Subcutaneous abdominal adipose tissue (tissue), 5 donors: ENCODE measurements around the gene MRPL16.
"Not testable (repeated sequence)": the region's sequence is repeated elsewhere in the genome, so short reads cannot be mapped to it uniquely, and the experiment has no call there.

Experiments
- H3K27ac ChIP-seq: one replicate; pipeline ENCODE4 v1.7.0; 2013; ENCODE audit warnings: low read depth, mild to moderate bottlenecking, inconsistent platforms, low read length, moderate library complexity
- H3K27me3 ChIP-seq, 5 donors: one replicate each; pipeline ENCODE4 v1.7.0; 2013; ENCODE audit warnings: low read length in 5 of 5, inconsistent platforms in 1 of 5; ENCODE audit not compliant: control insufficient read depth in 5 of 5, insufficient read depth in 4 of 5
- H3K36me3 ChIP-seq, 5 donors: one replicate each; pipeline ENCODE4 v1.7.0; 2013; ENCODE audit warnings: low read length in 5 of 5; ENCODE audit not compliant: control insufficient read depth in 5 of 5, insufficient read depth in 5 of 5
- H3K4me1 ChIP-seq, 5 donors: one replicate each; pipeline ENCODE4 v1.7.0; 2013; ENCODE audit warnings: low read length in 5 of 5, mild to moderate bottlenecking in 3 of 5, moderate library complexity in 1 of 5; ENCODE audit not compliant: control insufficient read depth in 5 of 5, insufficient read depth in 5 of 5
- H3K4me3 ChIP-seq, 5 donors: one replicate each; pipeline ENCODE4 v1.7.0; 2013; ENCODE audit warnings: low read length in 5 of 5, low read depth in 1 of 5
- H3K9ac ChIP-seq, 5 donors: one replicate each; pipeline ENCODE4 v1.7.0; 2013; ENCODE audit warnings: low read length in 5 of 5, mild to moderate bottlenecking in 4 of 5, moderate library complexity in 3 of 5
- H3K9me3 ChIP-seq, 5 donors: one replicate each; pipeline ENCODE4 v1.7.0; 2013; ENCODE audit warnings: low read length in 5 of 5; ENCODE audit not compliant: control insufficient read depth in 5 of 5
- donor health status: healthy.
- donor health status: healthy.
- donor health status: healthy.
- donor health status: healthy.
- donor health status: healthy.

The MRPL16 gene

DNA sequence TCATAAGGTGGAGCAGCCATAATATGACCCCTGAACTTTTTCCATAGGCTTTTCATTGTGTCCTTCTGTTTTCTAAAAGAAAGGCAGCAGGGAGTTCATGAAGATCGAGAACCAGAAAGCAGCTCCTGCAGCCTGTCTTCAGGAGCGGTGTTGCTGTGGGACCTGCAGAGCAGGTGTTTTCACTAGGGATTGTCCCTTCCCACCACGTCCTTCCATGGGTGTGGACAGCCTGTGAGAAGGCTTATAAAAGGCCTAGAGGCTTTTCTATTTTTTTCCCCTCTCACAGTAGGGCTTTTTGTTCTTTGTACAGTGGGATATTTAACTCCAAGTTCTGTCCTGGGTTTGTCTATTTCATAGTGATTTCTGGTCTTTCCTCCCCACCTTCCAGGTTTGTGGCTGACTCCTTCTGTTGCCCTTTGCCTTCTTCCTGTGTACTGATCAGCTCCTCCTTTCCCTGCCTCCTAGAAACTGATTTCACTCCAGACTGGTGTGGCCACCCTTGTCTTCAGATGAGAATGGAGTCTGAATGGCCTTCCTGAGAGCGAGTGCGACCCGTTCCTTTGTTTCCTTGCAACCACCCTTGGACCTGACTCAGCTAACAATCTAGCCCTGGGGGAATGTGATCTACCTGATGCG, 10.1 kb downstream of the MRPL16 start:
- Histone ChIP-seq H3K9ac (no peak overlapping the region), H3K9me3 (no peaks in the 10 kb centered on the region), H3K36me3 (peaks cover 14 to 43% (median 31%) of the 10 kb centered on the region in 5 donors), H3K27ac (no peak overlapping the region), H3K27me3 (no peaks in the 10 kb centered on the region), H3K4me1 (peaks cover 2 to 7% (median 5%) of the 10 kb centered on the region in 5 donors), H3K4me3 (no peak overlapping the region)

DNA sequence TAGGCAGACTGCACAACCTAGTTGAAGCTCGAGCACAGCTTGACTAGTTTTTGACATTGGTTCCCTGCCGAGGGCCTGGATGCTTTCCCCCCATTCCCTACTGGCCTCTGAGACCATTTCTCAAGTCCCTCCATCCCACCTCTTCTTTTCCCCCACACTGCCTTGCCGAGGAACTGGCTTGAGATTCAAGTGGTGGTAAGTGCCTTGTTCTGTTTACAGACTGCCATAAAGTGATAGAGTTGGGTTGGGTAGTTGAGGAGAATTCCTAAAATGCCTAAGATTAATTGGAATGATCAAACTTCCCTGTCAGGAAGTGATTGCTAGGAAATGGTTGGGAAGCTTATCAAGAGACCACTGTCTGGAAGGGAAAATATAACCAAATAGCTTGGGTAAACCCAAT, 16.2 kb downstream of the MRPL16 start:
- no peak overlapping the region for H3K27ac ChIP-seq
- H3K36me3 ChIP-seq, result peaks cover 13 to 73% (median 50%) of the 10 kb centered on the region in 5 donors
- no peak overlapping the region for H3K9ac ChIP-seq
- no peaks in the 10 kb centered on the region for H3K9me3 ChIP-seq
- H3K4me3 ChIP-seq, result no peak overlapping the region
- no peaks in the 10 kb centered on the region for H3K27me3 ChIP-seq
- no peaks in the 10 kb centered on the region for H3K4me1 ChIP-seq

DNA sequence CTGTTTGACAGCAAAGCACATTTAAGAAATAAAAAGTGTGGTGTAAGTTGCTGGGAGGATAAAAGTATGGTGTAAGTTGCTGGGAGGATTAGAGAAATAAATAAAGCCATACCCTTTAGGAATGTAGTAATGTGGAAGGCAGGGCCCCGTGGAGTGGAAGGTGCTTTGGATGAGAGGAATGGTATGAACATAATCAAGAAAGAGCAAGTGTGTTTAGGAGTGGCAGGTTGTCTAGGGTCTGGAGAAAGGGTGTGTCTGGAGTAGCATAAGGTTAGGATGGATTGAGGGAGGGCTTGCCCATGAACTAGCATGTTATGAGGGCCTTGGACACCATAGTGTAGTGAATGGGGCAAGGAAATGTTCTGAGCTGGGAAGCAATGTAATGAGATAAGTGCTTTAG, 18.1 kb downstream of the MRPL16 start:
- Histone ChIP-seq H3K9ac (no peak overlapping the region), H3K9me3 (no peaks in the 10 kb centered on the region), H3K4me1 (peaks cover 0 to 4% (median 0%) of the 10 kb centered on the region in 5 donors), H3K27ac (no peak overlapping the region), H3K36me3 (peaks cover 8 to 83% (median 56%) of the 10 kb centered on the region in 5 donors), H3K27me3 (no peaks in the 10 kb centered on the region), H3K4me3 (no peak overlapping the region)

DNA sequence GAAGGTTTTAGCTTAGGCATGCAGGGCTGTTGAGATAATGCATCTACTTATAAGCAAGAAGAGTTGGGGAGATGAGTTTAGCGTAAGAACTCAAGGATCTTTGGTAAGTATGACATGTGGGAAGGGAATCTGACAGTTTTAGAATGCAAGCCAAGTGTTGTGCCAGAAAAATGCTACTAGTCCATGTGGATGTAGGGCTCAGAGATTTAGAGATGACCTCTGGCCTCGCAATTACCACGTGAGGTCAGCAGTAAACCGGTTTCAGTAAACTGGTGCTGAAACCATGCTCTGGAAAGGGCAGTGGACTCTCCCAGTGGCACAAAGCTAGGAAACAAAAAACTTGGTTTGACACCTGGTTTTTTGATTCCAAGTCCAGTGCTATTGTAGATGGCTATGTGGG, 18.9 kb downstream of the MRPL16 start:
- Histone ChIP-seq H3K36me3 (peaks cover 6 to 84% (median 53%) of the 10 kb centered on the region in 5 donors), H3K4me1 (peaks cover 0 to 13% (median 7%) of the 10 kb centered on the region in 5 donors), H3K4me3 (no peak overlapping the region), H3K9me3 (no peaks in the 10 kb centered on the region), H3K27ac (no peak overlapping the region), H3K27me3 (no peaks in the 10 kb centered on the region), H3K9ac (no peak overlapping the region)

DNA sequence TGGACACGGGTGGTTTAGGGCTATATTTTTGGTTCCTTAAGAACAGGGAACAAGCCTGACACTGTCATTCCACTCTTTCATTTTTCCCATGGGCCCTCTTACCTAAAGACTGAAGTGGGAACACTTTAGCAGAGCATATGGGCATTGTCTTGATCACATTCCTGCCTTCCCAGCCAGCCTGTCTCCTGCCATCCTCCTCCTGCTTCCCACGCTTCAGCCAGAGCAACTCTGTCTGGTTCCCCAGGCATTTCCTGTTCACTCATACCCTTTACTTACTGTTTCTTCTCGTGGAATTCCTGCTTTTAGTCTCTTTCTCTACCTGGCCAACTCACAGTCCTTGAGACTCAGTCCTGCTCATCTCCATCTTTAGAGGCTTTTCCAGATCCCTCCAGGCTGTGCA, 22.8 kb downstream of the MRPL16 start:
- Histone ChIP-seq H3K9me3 (no peaks in the 10 kb centered on the region), H3K4me1 (peaks cover 0 to 15% (median 8%) of the 10 kb centered on the region in 5 donors), H3K36me3 (peaks cover 2 to 50% (median 24%) of the 10 kb centered on the region in 5 donors), H3K27ac (no peak overlapping the region), H3K27me3 (no peaks in the 10 kb centered on the region), H3K4me3 (no peak overlapping the region), H3K9ac (peak overlapping the region in 1 of 5 donors; percentile 57)

DNA sequence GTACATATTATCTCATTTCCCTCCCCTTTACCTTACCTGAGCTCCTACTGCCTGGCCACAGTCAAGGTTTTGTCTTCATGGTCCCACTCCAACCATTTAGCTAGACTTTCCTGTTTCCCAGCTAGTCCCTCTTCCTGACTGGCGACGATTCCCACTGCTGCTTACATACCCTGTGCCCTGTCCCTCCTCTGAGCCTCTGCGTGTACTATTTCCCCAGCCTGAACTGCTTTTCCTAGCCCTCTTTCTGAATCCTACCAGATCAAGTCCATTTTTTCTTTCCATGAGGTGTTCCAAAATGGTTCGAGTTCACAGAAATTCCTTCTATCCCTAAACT, 23.4 kb downstream of the MRPL16 start:
- peaks cover 0 to 15% (median 8%) of the 10 kb centered on the region in 5 donors for H3K4me1 ChIP-seq
- no peaks in the 10 kb centered on the region for H3K9me3 ChIP-seq
- H3K27me3 ChIP-seq, result no peaks in the 10 kb centered on the region
- H3K4me3 ChIP-seq, result no peak overlapping the region
- no peak overlapping the region for H3K9ac ChIP-seq
- H3K36me3 ChIP-seq, result peaks cover 2 to 44% (median 19%) of the 10 kb centered on the region in 5 donors
- H3K27ac ChIP-seq, result no peak overlapping the region

DNA sequence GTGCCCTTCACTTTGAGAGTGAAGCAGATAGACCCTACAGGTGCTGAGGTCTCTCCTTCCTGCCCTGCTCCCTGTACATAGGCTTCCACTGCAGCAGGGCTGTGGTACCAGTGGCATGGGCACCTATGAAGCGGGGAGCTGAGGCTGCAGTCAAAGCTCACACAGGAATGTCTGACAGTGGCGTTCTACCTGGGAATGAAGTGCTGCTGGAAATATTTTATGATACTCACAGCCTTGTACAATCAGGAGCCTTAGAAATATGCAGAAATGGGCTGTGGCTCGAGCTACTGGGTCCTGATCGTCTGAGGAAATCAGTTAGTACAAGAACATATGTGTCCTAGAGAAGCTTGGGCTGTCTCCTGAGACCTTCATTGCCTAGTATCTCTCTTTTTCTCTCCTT, 24.8 kb downstream of the MRPL16 start:
- Histone ChIP-seq H3K4me3 (no peak overlapping the region), H3K9ac (no peak overlapping the region), H3K9me3 (no peaks in the 10 kb centered on the region), H3K27me3 (no peaks in the 10 kb centered on the region), H3K4me1 (peaks cover 0 to 15% (median 8%) of the 10 kb centered on the region in 5 donors), H3K36me3 (peaks cover 0 to 34% (median 15%) of the 10 kb centered on the region in 5 donors), H3K27ac (no peak overlapping the region)

DNA sequence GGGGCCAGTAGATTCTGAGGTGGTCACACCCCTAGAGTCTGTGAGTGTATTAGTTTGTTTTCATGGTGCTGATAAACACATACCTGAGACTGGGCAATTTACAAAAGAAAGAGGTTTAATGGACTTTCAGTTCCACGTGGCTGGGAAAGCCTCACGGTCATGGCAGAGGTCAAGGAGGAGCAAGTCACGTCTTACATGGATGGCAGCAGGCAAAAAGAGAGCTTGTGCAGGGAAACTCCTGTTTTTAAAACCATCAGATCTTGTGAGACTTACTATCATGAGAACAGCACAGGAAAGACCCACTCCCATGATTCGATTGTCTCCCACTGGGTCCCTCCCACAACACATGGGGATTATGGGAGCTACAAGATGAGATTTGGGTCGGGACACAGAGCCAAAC, 26.1 kb downstream of the MRPL16 start:
- H3K9ac ChIP-seq, H3K4me3 ChIP-seq, H3K27me3 ChIP-seq, H3K27ac ChIP-seq, H3K9me3 ChIP-seq: not testable (repeated sequence)
- Histone ChIP-seq H3K36me3 (peaks cover 0 to 21% (median 11%) of the 10 kb centered on the region in 5 donors), H3K4me1 (peaks cover 0 to 15% (median 8%) of the 10 kb centered on the region in 5 donors)

DNA sequence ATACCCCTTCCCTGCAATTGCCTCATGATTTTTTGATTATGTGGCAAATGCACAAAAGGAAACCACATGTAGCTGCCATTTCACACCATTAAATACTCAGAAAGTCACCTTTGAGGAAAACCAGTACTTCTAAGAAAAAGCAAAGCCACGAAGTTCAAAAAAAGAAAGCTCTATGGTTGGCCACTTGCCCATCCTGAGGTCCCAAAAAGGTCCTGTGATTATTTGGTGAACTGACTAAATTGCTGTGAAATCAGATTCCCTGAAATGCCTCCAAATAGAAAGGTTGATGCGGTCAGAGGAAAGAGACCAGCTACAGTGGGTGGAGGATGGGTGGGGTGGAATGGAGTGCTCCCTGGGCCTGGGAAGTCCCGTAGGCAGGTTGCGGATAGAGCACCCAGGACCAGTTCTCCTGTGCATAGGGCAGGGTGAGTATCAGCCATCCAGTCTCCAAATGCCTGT, 26.9 kb downstream of the MRPL16 start:
- H3K4me3 ChIP-seq, result no peak overlapping the region
- H3K9me3 ChIP-seq, result no peaks in the 10 kb centered on the region

DNA sequence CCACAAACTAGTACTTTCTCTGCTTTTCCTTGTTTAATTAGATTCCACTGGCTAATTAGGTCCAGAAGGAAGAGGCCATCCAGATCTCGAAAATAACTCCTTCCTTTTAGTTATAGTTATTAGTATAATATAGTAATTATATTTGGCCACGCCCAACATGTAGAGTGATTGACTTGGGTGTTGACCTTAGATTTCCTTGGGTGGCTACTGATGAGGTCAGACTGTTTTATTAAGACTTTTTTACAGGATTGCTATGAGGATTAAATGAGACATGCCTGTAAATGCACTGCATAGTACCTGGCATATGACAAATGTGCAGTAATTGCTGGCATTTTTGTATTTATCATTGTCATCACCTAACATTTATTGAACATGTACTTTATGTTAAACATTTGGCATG, 28.5 kb downstream of the MRPL16 start:
- Histone ChIP-seq H3K9me3 (no peaks in the 10 kb centered on the region), H3K4me1 (peaks cover 0 to 7% (median 6%) of the 10 kb centered on the region in 5 donors), H3K4me3 (no peak overlapping the region), H3K36me3 (peaks cover 0 to 8% (median 1%) of the 10 kb centered on the region in 5 donors), H3K27me3 (no peaks in the 10 kb centered on the region), H3K9ac (no peak overlapping the region), H3K27ac (no peak overlapping the region)

More for the DNA sequence above, 26.9 kb downstream of the MRPL16 start:
- H3K4me1 ChIP-seq, result peaks cover 0 to 15% (median 8%) of the 10 kb centered on the region in 5 donors
- H3K27ac ChIP-seq, result no peak overlapping the region
- peaks cover 0 to 18% (median 8%) of the 10 kb centered on the region in 5 donors for H3K36me3 ChIP-seq
- H3K9ac ChIP-seq, result no peak overlapping the region
- H3K27me3 ChIP-seq, result no peaks in the 10 kb centered on the region
